Measurements from ENCODE around the gene KIAA1217.

DNA sequence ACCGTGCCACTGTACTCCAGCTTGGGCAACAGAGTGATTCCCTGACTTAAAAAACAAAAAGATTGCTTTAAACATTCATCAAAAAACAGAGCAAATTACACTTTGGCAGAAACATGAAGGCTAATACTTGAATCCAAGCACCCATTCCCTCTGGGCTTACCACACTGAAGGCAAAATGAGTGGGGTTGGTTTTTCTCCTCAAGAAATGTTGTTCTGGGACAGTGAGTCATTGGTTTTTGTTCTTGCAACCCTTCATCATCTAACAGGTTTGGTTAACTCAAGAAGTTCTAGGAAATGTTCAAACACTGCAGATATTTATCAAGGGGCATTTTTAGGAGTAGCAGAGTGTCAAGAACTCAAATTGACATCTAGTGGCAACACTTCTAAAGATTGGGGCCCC lies 60.5 kb downstream of the KIAA1217 start:
- TF ChIP-seq, protein P1, sequence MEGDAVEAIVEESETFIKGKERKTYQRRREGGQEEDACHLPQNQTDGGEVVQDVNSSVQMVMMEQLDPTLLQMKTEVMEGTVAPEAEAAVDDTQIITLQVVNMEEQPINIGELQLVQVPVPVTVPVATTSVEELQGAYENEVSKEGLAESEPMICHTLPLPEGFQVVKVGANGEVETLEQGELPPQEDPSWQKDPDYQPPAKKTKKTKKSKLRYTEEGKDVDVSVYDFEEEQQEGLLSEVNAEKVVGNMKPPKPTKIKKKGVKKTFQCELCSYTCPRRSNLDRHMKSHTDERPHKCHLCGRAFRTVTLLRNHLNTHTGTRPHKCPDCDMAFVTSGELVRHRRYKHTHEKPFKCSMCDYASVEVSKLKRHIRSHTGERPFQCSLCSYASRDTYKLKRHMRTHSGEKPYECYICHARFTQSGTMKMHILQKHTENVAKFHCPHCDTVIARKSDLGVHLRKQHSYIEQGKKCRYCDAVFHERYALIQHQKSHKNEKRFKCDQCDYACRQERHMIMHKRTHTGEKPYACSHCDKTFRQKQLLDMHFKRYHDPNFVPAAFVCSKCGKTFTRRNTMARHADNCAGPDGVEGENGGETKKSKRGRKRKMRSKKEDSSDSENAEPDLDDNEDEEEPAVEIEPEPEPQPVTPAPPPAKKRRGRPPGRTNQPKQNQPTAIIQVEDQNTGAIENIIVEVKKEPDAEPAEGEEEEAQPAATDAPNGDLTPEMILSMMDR (conservative IDR thresholded peaks at IDR 0.05; ENCODE audit: low read depth, low read length), result no peak
- no peak for TF ChIP-seq EZH2 (IDR thresholded peaks at IDR 0.05; ENCODE audit: borderline replicate concordance, low read depth, low read length, poor library complexity, severe bottlenecking)
